ENCODE data around the gene YTHDF1.
A peak's percentile ranks its signal among the peaks of the same experiment; 100 is the strongest.

YTHDF1 gene

GRCh38 chr20:63180569-63181185 is 35.3 kb downstream of the YTHDF1 start:
- no peaks in the 10 kb centered on the region for H3K4me1 ChIP-seq (ENCODE audit: control insufficient read depth, insufficient read depth, low read length)
- no peaks in the 10 kb centered on the region for H3K36me3 ChIP-seq (ENCODE audit: control insufficient read depth, insufficient read depth, low read length, severe bottlenecking)
- H3K4me3 ChIP-seq (ENCODE audit: low read length) = no peak overlapping the region
- no peaks in the 10 kb centered on the region for H3K9me3 ChIP-seq (ENCODE audit: control insufficient read depth, low read length)
- no peak for DNase-seq (ENCODE audit: low read depth)
- H3K27me3 ChIP-seq (replicated peaks; ENCODE audit: control insufficient read depth, insufficient read depth, low read length) = peaks cover 37% of the 10 kb centered on the region
- H3K9ac ChIP-seq (ENCODE audit: low read length) = no peak overlapping the region

GRCh38 chr20:63179687-63180568 is 36.0 kb downstream of the YTHDF1 start:
- peaks cover 37% of the 10 kb centered on the region for H3K27me3 ChIP-seq (replicated peaks; ENCODE audit: control insufficient read depth, insufficient read depth, low read length)
- H3K9me3 ChIP-seq (ENCODE audit: control insufficient read depth, low read length) = no peaks in the 10 kb centered on the region
- no peaks in the 10 kb centered on the region for H3K36me3 ChIP-seq (ENCODE audit: control insufficient read depth, insufficient read depth, low read length, severe bottlenecking)
- no peaks in the 10 kb centered on the region for H3K4me1 ChIP-seq (ENCODE audit: control insufficient read depth, insufficient read depth, low read length)
- no peak overlapping the region for H3K9ac ChIP-seq (ENCODE audit: low read length)
- no peak for DNase-seq (ENCODE audit: low read depth)
- no peak overlapping the region for H3K4me3 ChIP-seq (ENCODE audit: low read length)

- H3K9me3 ChIP-seq (ENCODE audit: control insufficient read depth, low read length) = no peaks in the 10 kb centered on the region
- H3K4me3 ChIP-seq (ENCODE audit: low read length) = no peak overlapping the region
- DNase-seq (ENCODE audit: low read depth) = peak; percentile 36
- H3K9ac ChIP-seq (ENCODE audit: low read length) = no peak overlapping the region
- no peaks in the 10 kb centered on the region for H3K4me1 ChIP-seq (ENCODE audit: control insufficient read depth, insufficient read depth, low read length)
- peaks cover 42% of the 10 kb centered on the region for H3K27me3 ChIP-seq (replicated peaks; ENCODE audit: control insufficient read depth, insufficient read depth, low read length)
- H3K36me3 ChIP-seq (ENCODE audit: control insufficient read depth, insufficient read depth, low read length, severe bottlenecking) = no peaks in the 10 kb centered on the region
Measured at GRCh38 chr20:63178889-63179686, 36.8 kb downstream of the YTHDF1 start.

- peak; percentile 11 for DNase-seq (ENCODE audit: low read depth)
- Histone ChIP-seq H3K4me3 (ENCODE audit: low read length) (no peak overlapping the region), H3K4me1 (ENCODE audit: control insufficient read depth, insufficient read depth, low read length) (no peaks in the 10 kb centered on the region), H3K27me3 (replicated peaks; ENCODE audit: control insufficient read depth, insufficient read depth, low read length) (peaks cover 45% of the 10 kb centered on the region), H3K9ac (ENCODE audit: low read length) (no peak overlapping the region), H3K36me3 (ENCODE audit: control insufficient read depth, insufficient read depth, low read length, severe bottlenecking) (no peaks in the 10 kb centered on the region), H3K9me3 (ENCODE audit: control insufficient read depth, low read length) (no peaks in the 10 kb centered on the region)
Measured at GRCh38 chr20:63178446-63178820, 37.5 kb downstream of the YTHDF1 start.

GRCh38 chr20:63177785-63178445 is 38.0 kb downstream of the YTHDF1 start:
- H3K27me3 ChIP-seq (replicated peaks; ENCODE audit: control insufficient read depth, insufficient read depth, low read length) = peaks cover 50% of the 10 kb centered on the region
- no peaks in the 10 kb centered on the region for H3K36me3 ChIP-seq (ENCODE audit: control insufficient read depth, insufficient read depth, low read length, severe bottlenecking)
- H3K9me3 ChIP-seq (ENCODE audit: control insufficient read depth, low read length) = no peaks in the 10 kb centered on the region
- DNase-seq (ENCODE audit: low read depth) = peak; percentile 20
- no peak overlapping the region for H3K4me3 ChIP-seq (ENCODE audit: low read length)
- H3K4me1 ChIP-seq (ENCODE audit: control insufficient read depth, insufficient read depth, low read length) = no peaks in the 10 kb centered on the region
- no peak overlapping the region for H3K9ac ChIP-seq (ENCODE audit: low read length)

- no peaks in the 10 kb centered on the region for H3K36me3 ChIP-seq (ENCODE audit: control insufficient read depth, insufficient read depth, low read length, severe bottlenecking)
- no peak overlapping the region for H3K9ac ChIP-seq (ENCODE audit: low read length)
- H3K27me3 ChIP-seq (replicated peaks; ENCODE audit: control insufficient read depth, insufficient read depth, low read length) = peaks cover 52% of the 10 kb centered on the region
- H3K4me1 ChIP-seq (ENCODE audit: control insufficient read depth, insufficient read depth, low read length) = no peaks in the 10 kb centered on the region
- no peak overlapping the region for H3K4me3 ChIP-seq (ENCODE audit: low read length)
- peak; percentile 3 for DNase-seq (ENCODE audit: low read depth)
- H3K9me3 ChIP-seq (ENCODE audit: control insufficient read depth, low read length) = no peaks in the 10 kb centered on the region
Measured at GRCh38 chr20:63177134-63177784, 38.7 kb downstream of the YTHDF1 start.

- Histone ChIP-seq H3K36me3 (ENCODE audit: control insufficient read depth, insufficient read depth, low read length, severe bottlenecking) (no peaks in the 10 kb centered on the region), H3K4me3 (ENCODE audit: low read length) (no peak overlapping the region), H3K27me3 (replicated peaks; ENCODE audit: control insufficient read depth, insufficient read depth, low read length) (peaks cover 59% of the 10 kb centered on the region), H3K9ac (ENCODE audit: low read length) (no peak overlapping the region), H3K9me3 (ENCODE audit: control insufficient read depth, low read length) (no peaks in the 10 kb centered on the region), H3K4me1 (ENCODE audit: control insufficient read depth, insufficient read depth, low read length) (no peaks in the 10 kb centered on the region)
- no peak for DNase-seq (ENCODE audit: low read depth)
Measured at GRCh38 chr20:63176427-63177133, 39.4 kb downstream of the YTHDF1 start.

- no peaks in the 10 kb centered on the region for H3K4me1 ChIP-seq (ENCODE audit: control insufficient read depth, insufficient read depth, low read length)
- no peaks in the 10 kb centered on the region for H3K36me3 ChIP-seq (ENCODE audit: control insufficient read depth, insufficient read depth, low read length, severe bottlenecking)
- DNase-seq (ENCODE audit: low read depth) = peak; percentile 42
- no peaks in the 10 kb centered on the region for H3K9me3 ChIP-seq (ENCODE audit: control insufficient read depth, low read length)
- H3K27me3 ChIP-seq (replicated peaks; ENCODE audit: control insufficient read depth, insufficient read depth, low read length) = peaks cover 64% of the 10 kb centered on the region
- no peak overlapping the region for H3K9ac ChIP-seq (ENCODE audit: low read length)
- no peak overlapping the region for H3K4me3 ChIP-seq (ENCODE audit: low read length)
Measured at GRCh38 chr20:63176034-63176426, 39.9 kb downstream of the YTHDF1 start.

GRCh38 chr20:63175038-63175895 is 40.7 kb downstream of the YTHDF1 start:
- Histone ChIP-seq H3K9me3 (ENCODE audit: control insufficient read depth, low read length) (no peaks in the 10 kb centered on the region), H3K9ac (ENCODE audit: low read length) (no peak overlapping the region), H3K4me1 (ENCODE audit: control insufficient read depth, insufficient read depth, low read length) (no peaks in the 10 kb centered on the region), H3K36me3 (ENCODE audit: control insufficient read depth, insufficient read depth, low read length, severe bottlenecking) (no peaks in the 10 kb centered on the region), H3K4me3 (ENCODE audit: low read length) (no peak overlapping the region), H3K27me3 (replicated peaks; ENCODE audit: control insufficient read depth, insufficient read depth, low read length) (peaks cover 58% of the 10 kb centered on the region)
- DNase-seq (ENCODE audit: low read depth) = no peak

Measured in adipocyte (in vitro differentiated cells).